GM12801 (cell line): ENCODE data around the gene CEP170.

Source experiments
- TF ChIP-seq, protein P1 (sequence below): IDR thresholded peaks from one replicate; pipeline ENCODE4 v1.5.1; 2011; ENCODE audit warnings: control low read depth; ENCODE audit not compliant: insufficient read length; ENCODE audit errors: extremely low read depth

Gene CEP170

DNA sequence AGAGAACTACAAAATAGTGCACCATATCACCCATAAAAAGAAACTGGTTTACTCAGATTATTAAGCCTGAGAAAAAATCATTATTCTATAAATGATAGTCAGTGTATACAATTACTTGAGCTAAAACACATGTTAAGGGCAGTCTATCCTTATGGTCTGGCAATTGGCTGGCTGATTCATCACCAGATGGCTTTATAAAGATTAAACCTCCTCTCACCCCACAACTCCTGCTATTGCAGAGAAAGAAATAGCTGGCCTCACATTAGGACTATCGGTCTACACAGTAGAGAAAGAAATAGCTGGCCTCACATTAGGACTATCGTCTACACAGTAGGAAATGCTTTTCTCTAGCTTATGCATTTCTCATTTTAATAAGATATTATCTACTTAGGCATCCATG, 21.2 kb downstream of the CEP170 start:
- TF ChIP-seq, protein P1, sequence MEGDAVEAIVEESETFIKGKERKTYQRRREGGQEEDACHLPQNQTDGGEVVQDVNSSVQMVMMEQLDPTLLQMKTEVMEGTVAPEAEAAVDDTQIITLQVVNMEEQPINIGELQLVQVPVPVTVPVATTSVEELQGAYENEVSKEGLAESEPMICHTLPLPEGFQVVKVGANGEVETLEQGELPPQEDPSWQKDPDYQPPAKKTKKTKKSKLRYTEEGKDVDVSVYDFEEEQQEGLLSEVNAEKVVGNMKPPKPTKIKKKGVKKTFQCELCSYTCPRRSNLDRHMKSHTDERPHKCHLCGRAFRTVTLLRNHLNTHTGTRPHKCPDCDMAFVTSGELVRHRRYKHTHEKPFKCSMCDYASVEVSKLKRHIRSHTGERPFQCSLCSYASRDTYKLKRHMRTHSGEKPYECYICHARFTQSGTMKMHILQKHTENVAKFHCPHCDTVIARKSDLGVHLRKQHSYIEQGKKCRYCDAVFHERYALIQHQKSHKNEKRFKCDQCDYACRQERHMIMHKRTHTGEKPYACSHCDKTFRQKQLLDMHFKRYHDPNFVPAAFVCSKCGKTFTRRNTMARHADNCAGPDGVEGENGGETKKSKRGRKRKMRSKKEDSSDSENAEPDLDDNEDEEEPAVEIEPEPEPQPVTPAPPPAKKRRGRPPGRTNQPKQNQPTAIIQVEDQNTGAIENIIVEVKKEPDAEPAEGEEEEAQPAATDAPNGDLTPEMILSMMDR: no peak

GRCh38 chr1:243230914-243231313, 24.2 kb downstream of the CEP170 start:
- TF ChIP-seq, protein P1: no peak

DNA sequence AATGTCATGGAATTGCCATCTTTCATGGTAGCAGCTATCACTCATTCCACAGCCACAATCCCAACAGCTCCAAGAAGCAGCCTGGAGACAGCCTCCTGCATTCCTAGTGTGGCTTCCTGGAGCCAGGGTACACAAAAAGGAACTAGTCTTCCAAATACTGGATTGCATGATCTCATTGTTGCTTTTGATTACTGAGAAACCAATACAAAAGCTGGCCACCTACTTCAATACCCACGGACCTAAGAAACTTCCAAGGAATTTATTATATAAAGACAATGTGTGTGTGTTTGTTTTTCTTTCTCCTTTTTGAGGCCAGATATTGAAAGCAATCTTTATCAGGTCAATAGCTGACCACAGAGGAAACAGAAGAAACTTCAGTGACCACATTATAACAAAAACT, 25.6 kb downstream of the CEP170 start:
- TF ChIP-seq, protein P1: no peak

DNA sequence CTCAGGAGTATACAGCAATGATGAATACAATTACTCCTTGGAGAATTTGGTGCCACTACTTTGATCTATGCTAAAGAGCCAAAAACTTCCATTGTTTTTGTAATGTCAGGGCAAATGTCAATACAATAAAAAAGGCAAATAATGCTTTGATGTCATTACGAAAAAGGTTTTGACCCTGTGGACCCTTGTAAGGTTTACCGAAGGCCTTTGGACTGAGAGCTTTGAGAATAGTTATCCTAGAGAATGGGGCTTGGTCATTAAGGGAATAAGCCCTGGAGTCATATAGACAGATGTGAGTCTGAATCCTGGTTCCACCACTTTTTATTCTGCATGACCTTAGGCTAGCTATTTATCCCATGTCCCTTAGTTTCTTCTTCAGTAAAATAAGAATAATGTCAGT, 27.5 kb downstream of the CEP170 start:
- TF ChIP-seq, protein P1: no peak

DNA sequence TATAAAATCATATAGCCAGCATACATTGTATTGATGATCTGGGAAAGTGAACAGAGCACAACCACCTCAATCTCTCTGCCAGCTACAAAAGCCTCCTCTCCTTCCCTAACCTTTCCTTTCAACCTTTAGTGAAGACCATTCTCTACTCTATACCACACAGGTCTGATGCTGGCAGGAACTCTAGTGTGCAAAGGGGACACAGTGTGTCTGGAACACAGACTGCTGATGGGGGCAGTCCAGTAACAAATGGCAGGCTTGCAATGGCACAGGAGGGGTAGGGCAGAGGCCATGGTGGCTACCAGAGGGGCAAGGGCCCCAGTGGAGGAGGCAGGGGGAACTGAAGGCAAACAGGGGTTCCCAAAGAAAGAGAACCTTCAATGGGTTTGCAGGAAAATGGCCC, 37.0 kb downstream of the CEP170 start:
- TF ChIP-seq, protein P1: no peak

GRCh38 chr1:243217349-243217748, 37.7 kb downstream of the CEP170 start:
- TF ChIP-seq, protein P1: no peak

GRCh38 chr1:243216741-243217140, 38.3 kb downstream of the CEP170 start:
- TF ChIP-seq, protein P1: no peak
